IPS DF 6.9 (cell line): ENCODE measurements around the gene RET.

Experiments used
- DNase-seq: peaks from one replicate; pipeline ENCODE4 v3.0.0-alpha.2; 2013; ENCODE audit warnings: low read depth, low spot score
- H3K27ac ChIP-seq: one replicate; pipeline ENCODE4 v1.5.1; 2013; ENCODE audit warnings: low read length, control low read depth
- H3K27me3 ChIP-seq: 2 replicates; pipeline ENCODE4 v1.6.1; 2013; ENCODE audit warnings: mild to moderate bottlenecking, low read length; ENCODE audit not compliant: control insufficient read depth, insufficient read depth
- H3K36me3 ChIP-seq: 2 replicates; pipeline ENCODE4 v1.6.1; 2013; ENCODE audit warnings: low read length; ENCODE audit not compliant: control insufficient read depth, insufficient read depth
- H3K4me1 ChIP-seq: 2 replicates; pipeline ENCODE4 v1.6.1; 2013; ENCODE audit warnings: low read length; ENCODE audit not compliant: control insufficient read depth, insufficient read depth
- H3K4me3 ChIP-seq: 2 replicates; pipeline ENCODE4 v1.5.1; 2013; ENCODE audit warnings: mild to moderate bottlenecking, low read length
- H3K9me3 ChIP-seq: 2 replicates; pipeline ENCODE4 v1.6.1; 2013; ENCODE audit warnings: low read length, inconsistent platforms; ENCODE audit not compliant: control insufficient read depth, insufficient read depth
- WGBS: extraction: QIAGEN DNeasy Blood & Tissue Kit; methylation state at CpG from one replicate; pipeline ENCODE4 v1.1.7; 2013; ENCODE audit warnings: mixed read lengths, missing lambda C conversion rate; ENCODE audit not compliant: insufficient read length, insufficient coverage; 5-methylcytosine and 5-hydroxymethylcytosine counted together

The RET gene

GRCh38 chr10:43166207-43166879, 89.5 kb downstream of the RET start:
- WGBS: no CpG with 5 or more reads among the region's 6 CpGs
- H3K27me3 ChIP-seq: no peaks in the 10 kb centered on the region
- H3K4me3 ChIP-seq: no peak overlapping the region
- H3K36me3 ChIP-seq: no peaks in the 10 kb centered on the region
- no peaks in the 10 kb centered on the region for H3K4me1 ChIP-seq
- DNase-seq: no peak
- H3K9me3 ChIP-seq: no peaks in the 10 kb centered on the region
- no peak overlapping the region for H3K27ac ChIP-seq

DNA sequence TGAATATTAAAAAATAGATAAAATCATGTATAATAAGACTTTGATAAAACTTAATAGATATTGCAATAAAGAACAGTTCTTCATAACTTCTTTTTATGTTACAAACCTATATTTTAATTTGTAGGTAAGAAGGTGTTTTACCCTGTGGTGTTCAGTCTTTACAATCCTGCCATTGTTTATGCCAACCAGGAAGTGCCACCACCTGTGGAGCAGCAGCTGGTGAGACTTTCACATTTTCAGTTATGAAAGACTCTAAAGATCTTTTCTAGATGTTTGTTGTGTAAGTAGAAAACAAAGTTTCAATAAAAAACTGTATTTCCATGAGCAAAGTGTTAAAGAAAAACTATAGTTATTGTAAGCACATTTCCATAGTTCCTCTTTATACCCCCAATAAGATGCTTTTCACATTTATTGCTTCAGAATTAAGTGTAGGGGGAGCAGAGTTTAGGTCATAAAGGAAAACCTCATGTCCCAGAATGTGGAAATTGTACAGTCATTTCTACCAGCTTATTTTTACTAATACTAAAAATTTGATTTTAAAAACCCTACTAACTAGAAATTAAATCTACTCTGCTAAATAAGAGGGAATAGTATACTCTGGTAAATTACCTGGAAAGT, 90.1 kb downstream of the RET start:
- H3K27ac ChIP-seq: no peak overlapping the region
- H3K4me3 ChIP-seq: no peak overlapping the region
- H3K36me3 ChIP-seq: no peaks in the 10 kb centered on the region
- DNase-seq: no peak
- H3K9me3 ChIP-seq: no peaks in the 10 kb centered on the region
- no peaks in the 10 kb centered on the region for H3K27me3 ChIP-seq
- H3K4me1 ChIP-seq: no peaks in the 10 kb centered on the region

- Histone ChIP-seq H3K36me3 (no peaks in the 10 kb centered on the region), H3K4me1 (no peaks in the 10 kb centered on the region), H3K27me3 (no peaks in the 10 kb centered on the region), H3K9me3 (no peaks in the 10 kb centered on the region), H3K4me3 (no peak overlapping the region), H3K27ac (no peak overlapping the region)
- no peak for DNase-seq
- WGBS: no CpG with 5 or more reads among the region's 2 CpGs
Observed at GRCh38 chr10:43167498-43167889, 90.6 kb downstream of the RET start.

DNA sequence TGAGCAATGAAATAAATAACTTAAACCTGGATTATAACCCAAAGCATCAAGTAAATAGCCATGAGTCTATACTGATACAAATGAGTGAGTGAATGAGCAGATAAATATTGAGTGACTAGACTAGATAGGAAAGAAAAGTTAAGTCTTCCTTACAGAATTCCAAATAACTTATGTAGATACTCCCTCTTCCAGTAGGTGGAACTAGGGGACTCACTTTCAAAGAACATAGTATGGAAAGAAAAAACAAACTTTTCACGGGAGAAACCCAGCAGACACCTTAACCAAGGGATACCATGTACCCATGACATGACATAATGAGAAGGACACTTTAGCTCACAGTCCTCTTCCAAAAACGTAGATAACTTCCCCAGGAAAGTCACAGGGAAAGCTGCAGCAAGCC, 93.6 kb downstream of the RET start:
- H3K9me3 ChIP-seq: no peaks in the 10 kb centered on the region
- no peak for DNase-seq
- no peaks in the 10 kb centered on the region for H3K36me3 ChIP-seq
- H3K27ac ChIP-seq: no peak overlapping the region
- no peaks in the 10 kb centered on the region for H3K27me3 ChIP-seq
- no peaks in the 10 kb centered on the region for H3K4me1 ChIP-seq
- no CpG with 5 or more reads among the region's 2 CpGs for WGBS
- no peak overlapping the region for H3K4me3 ChIP-seq

- no peak for DNase-seq
- Histone ChIP-seq H3K9me3 (no peaks in the 10 kb centered on the region), H3K4me3 (no peak overlapping the region), H3K4me1 (no peaks in the 10 kb centered on the region), H3K27me3 (no peaks in the 10 kb centered on the region), H3K36me3 (no peaks in the 10 kb centered on the region), H3K27ac (no peak overlapping the region)
- whole genome bisulfite sequencing: no CpG with 5 or more reads among the region's 5 CpGs
Observed at GRCh38 chr10:43172645-43173044, 95.8 kb downstream of the RET start.

- Histone ChIP-seq H3K36me3 (no peaks in the 10 kb centered on the region), H3K27ac (no peak overlapping the region), H3K4me3 (no peak overlapping the region), H3K27me3 (no peaks in the 10 kb centered on the region), H3K4me1 (no peaks in the 10 kb centered on the region), H3K9me3 (no peaks in the 10 kb centered on the region)
- WGBS: 100% methylated on average over 1 of the region's 1 CpG
- no peak for DNase-seq
Observed at GRCh38 chr10:43173120-43173519, 96.3 kb downstream of the RET start.

GRCh38 chr10:43174969-43175368, 98.1 kb downstream of the RET start:
- H3K36me3 ChIP-seq: no peaks in the 10 kb centered on the region
- H3K27me3 ChIP-seq: no peaks in the 10 kb centered on the region
- WGBS: no CpG with 5 or more reads among the region's 6 CpGs
- no peak for DNase-seq
- no peak overlapping the region for H3K27ac ChIP-seq
- H3K4me1 ChIP-seq: no peaks in the 10 kb centered on the region
- H3K4me3 ChIP-seq: no peak overlapping the region
- no peaks in the 10 kb centered on the region for H3K9me3 ChIP-seq

- Histone ChIP-seq H3K27me3 (no peaks in the 10 kb centered on the region), H3K27ac (no peak overlapping the region), H3K36me3 (no peaks in the 10 kb centered on the region), H3K9me3 (no peaks in the 10 kb centered on the region), H3K4me1 (no peaks in the 10 kb centered on the region), H3K4me3 (no peak overlapping the region)
- no peak for DNase-seq
- WGBS: no CpG with 5 or more reads among the region's 3 CpGs
Observed at GRCh38 chr10:43176271-43176670, 99.4 kb downstream of the RET start.

- Histone ChIP-seq H3K4me1 (no peaks in the 10 kb centered on the region), H3K27me3 (no peaks in the 10 kb centered on the region), H3K36me3 (no peaks in the 10 kb centered on the region), H3K4me3 (no peak overlapping the region), H3K27ac (no peak overlapping the region), H3K9me3 (no peaks in the 10 kb centered on the region)
- DNase-seq: no peak
- WGBS: no CpG with 5 or more reads among the region's 1 CpG
Observed at GRCh38 chr10:43177595-43177994, 100.7 kb downstream of the RET start.
